ENCODE measurements around the gene MKKS.
"Not testable (repeated sequence)": the region's sequence is repeated elsewhere in the genome, so short reads cannot be mapped to it uniquely, and the experiment has no call there.

The MKKS gene

GRCh38 chr20:10411673-10412072, 22.3 kb downstream of the MKKS start:
- no peak for DNase-seq

DNA sequence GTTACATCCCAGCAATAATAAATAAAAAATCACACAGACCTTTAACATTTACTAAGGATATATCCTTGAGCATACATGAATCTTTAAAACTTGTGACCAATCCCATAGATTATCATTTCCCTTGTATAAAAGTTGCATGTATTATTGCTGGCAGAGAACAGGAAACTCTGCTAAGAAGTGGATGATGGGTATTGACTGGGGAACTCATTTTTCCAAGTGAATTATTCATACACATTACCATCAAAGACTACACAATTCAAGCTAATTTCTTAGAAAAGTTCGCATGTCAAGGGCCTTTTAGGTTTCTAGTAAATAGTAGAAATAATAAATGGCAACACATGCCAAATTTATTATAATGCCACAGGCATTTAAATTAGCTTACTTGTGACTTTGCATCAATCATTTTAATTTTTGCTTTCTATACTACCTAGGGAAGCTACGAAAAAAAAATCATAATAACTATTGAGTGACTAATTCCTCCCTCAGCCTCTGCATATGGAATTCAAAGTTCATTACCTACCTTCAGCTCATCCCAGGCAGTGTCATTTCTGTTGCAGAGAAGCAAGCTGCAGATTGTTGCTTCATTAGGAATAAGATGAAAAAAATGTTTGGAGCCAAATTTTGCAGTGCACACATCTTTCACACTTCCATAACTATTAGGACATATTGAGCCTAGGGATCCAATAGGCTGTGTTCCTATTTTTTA, 25.8 kb downstream of the MKKS start:
- no peak for DNase-seq

DNA sequence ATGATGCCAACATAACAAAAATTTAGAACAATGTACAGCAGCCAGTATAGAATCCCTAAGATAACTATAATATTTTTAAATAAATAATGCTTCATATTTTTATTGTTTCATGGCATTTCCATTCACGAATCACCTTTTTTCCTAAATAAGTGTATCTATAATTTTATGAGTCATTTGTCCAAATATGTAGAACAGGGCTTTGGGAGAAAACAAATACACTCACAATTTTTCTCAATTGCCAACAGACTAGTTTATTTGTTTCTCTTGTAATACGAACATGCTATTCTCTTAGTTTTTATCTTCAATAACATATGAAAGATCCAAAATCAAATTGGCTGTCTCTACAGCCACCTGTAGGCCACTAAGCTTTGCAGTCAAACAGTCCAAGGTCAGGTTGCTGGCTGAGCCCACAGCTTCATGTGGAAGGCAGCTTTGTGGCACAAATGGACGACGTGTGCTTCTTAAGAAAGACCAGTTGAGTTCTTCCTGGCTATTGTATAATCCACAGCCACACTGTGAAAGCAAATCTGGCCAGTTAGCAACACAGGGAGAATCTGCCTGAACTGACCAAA, 29.0 kb downstream of the MKKS start:
- DNase-seq = no peak

DNA sequence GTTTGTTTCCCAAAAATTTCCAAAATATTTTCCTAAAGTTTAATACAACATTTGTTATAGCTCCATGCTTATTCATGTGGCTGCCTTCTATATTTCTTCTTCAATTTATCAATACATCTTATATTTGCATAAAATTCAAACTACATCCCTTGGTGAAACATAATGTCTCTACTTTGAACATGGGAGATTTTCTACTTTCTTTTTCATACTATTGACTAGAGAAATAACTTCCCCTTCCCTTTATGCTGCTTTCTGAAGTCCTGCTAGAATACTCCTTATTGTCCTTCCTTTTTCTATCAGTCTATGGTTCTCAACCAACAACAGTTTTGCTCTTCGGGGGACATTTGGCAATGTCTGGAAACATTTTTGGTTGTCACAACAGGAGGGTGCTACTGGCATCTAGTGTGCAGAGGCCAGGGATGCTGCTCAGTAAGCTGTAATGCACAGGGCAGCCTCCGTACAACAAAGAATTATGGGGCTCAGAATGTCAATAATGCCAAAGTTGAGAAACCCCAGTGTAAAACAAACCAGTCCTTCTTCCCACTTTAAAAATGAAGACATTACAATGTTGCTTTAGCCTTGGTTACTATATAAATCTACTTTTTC, 29.9 kb downstream of the MKKS start:
- DNase-seq = no peak

DNA sequence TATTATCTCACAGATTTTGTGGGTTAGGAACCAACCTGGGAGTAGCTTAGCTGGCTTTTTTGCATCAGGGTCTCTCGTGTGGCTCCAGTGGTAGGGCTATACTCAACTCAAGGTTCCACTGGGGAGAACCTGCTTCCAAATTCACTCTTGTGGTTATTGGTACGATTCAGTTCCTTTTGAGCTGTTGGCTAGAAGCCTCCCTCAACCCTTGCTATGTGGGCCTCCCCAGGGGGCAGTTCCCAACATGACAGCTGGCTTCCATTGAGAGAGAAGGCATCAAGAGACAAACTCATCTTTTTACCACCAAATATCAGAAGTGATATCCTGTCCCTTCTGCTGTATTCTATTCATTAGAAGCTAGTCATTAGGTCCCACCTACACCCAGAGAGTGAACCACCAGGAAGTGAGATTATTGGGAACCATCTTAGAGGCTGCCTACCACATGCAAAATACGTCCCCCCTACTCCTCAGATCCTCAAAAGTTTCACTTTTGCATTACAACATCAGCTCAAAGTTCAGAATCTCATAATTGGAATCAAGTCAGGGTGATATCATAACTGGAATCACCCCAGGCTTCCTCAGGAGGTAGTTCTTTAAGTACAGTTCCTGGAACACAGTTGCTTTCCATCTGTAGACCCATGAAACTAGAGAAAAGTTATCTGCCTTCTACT, 30.9 kb downstream of the MKKS start:
- no peak for DNase-seq

DNA sequence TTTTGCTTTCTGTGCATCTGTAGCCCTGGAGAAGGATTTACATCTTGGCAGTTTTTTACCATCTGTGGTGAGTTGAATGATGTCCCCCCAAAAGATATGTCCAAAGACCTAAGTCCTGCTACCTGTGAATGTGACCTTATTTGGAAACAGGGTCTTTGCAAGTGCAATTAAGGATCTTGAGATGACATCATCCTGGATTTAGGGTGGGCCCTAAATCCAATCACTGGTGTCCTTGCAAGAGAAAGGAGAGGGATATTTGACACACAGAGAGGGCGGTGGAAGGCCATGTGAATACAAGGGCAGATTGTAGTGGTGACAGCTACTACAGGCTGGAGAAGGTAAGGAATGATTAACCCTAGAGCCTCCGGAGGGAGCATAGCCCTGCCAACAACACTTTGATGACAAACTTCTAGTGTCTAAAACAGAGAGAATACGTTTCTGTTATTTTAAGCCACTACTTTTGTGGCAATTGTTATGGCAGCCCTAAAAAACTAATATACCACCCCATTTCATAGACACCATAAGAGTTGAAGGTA, 35.1 kb downstream of the MKKS start:
- DNase-seq = no peak

- not testable (repeated sequence) for DNase-seq
Observed at GRCh38 chr20:10394752-10395151, 39.3 kb downstream of the MKKS start.

DNA sequence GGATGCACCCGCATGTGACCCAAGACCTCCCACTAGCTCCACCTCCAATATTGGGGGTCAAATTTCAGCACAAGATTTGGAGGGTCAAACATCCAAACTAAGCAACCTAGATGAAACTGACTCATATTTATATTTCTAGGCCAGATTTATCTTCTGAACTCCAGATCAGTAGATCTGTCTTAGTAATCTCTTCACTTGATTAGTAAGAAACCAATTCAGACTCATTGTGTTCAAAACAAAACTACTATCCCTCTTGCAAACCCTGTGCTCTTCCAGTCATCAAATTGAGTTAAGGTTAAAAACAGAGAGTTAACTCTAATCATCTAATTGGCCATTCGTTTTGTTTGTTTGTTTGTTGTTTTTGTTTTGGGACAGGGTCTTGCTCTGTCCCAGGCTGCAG, 43.3 kb downstream of the MKKS start:
- DNase-seq = no peak

GRCh38 chr20:10388597-10388996, 45.4 kb downstream of the MKKS start:
- no peak for DNase-seq

GRCh38 chr20:10387686-10388085, 46.3 kb downstream of the MKKS start:
- DNase-seq = no peak

- no peak for DNase-seq
Observed at GRCh38 chr20:10385850-10386544, 48.0 kb downstream of the MKKS start.

DNA sequence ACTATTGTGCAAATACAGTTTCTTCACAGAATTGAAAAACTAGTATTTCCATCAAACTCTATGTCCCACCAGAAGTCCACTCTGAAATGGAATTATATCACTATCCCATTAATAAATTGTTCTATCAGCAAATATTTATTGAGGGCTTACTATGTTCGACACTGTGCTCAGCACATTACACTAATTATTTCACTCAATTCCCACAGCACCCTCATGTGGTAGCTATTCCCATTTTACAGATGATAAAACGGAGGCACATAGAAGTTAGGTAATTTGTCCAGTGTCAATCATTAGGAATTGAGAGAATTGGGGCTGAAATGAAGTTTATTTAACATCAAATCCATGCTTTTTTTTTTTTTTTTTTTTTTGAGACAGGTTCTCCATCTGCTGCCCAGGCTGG, 52.5 kb downstream of the MKKS start:
- peak; percentile 9 for DNase-seq

DNA sequence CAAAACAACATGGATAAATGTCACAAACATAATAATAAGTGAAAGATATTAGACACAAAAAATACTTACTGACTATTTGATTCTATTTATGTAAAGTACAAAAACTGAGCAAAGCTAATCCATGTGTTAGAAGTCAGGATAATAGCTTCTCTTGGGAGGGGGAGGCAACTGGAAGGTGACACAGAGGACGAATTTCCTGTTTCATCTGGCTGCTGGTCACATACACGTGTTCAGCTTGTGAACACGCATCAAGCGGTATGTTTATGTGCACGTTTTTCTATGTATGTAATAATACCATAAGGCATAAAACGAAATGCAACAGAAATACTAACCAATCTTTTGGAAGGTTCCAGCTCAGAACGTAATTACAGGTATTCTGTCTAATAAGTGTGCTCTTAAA, 54.3 kb downstream of the MKKS start:
- DNase-seq = no peak

GRCh38 chr20:10376270-10377075, 57.5 kb downstream of the MKKS start:
- no peak for DNase-seq

GRCh38 chr20:10375191-10375590, 58.8 kb downstream of the MKKS start:
- no peak for DNase-seq

- DNase-seq = no peak
Observed at GRCh38 chr20:10374036-10374435, 60.0 kb downstream of the MKKS start.

DNA sequence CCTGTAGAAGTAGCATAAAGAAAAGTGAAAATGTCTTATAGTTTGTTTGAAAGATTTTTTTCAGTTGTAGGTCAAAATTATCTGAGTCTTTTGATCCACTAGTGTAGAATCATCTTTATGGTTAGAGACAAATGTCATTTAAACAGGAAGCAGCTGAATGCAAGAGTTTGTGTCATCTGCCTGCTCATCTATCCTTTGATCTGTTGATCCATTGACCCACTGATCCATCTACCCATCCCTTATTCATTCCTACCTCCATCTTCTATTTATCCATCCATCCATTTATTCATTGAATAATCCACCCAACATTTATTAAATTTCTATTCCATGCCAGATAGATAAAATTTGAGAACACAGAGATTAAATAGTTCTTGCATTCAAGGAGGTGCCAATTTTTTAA, 62.6 kb downstream of the MKKS start:
- DNase-seq = no peak

DNA sequence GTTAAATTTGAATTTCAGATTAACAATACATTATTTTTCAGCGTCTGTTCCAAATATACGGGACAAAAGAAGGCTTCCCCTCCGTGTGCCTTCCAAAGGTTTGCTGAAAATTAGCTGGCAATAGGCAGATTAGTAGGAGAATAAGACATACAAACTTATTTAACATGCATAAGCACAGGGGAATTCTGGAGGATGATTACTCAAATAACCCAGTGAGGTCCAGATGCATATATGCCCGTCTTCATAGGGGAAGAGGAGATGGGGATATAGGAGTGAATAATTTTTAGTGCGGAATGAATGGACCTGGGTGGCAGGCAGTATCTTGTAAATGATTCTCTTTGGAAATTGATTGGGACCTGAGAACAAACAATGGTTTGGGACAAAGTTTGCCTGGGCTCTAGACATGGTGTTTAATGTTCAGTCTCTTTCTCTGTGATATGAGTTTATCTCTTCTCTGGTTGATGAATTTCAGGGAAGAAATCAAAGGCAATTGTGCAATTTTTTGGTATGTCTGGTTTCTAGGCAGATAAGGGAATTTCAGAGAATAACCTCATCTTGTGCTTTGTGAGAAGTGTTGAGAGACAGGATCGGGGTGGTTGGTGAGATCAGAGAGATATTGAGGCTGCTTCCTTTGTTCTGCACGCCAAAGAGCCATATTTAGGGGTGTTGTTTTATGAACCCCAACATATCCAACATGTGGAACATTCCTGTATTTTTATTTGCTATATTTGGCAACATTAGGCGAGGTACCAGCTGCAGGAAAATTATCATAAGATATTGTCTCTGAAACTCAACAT, 63.7 kb downstream of the MKKS start:
- no peak for DNase-seq

DNA sequence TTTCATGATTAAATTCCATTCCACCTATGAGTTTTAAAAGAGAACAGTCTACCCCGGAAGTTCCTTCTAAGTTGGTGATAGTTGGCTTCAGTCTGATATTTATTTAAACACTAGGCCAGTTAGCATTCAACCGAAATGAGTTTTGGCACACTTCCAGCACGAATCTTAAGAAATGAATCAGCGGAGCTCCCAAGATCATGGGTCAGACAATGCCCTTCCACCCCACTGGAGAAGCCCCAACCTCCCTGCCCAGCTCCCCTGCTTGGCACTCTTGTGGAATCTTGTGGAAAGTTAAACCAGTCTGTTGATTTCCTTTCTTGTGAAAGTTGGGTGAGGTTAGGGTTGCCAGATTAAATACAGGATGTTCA, 64.3 kb downstream of the MKKS start:
- no peak for DNase-seq

- DNase-seq = no peak
Observed at GRCh38 chr20:10368702-10369041, 65.3 kb downstream of the MKKS start.

- no peak for DNase-seq
Observed at GRCh38 chr20:10367943-10368701, 65.9 kb downstream of the MKKS start.
